GM18499 (cell line): ENCODE results near the gene STON2.
A peak's percentile ranks its signal among the peaks of the same experiment; 100 is the strongest.

ENCODE experiments used
- ATAC-seq: cut with Tn5 transposase; IDR thresholded peaks from one replicate; pipeline ENCODE4 v1.9.1; 2021; ENCODE audit warnings: moderate number of reproducible peaks; ENCODE audit not compliant: insufficient read depth, unreplicated experiment

The STON2 gene

GRCh38 chr14:81309511-81309910 is 90.6 kb downstream of the STON2 start:
- ATAC-seq, result no peak

- ATAC-seq, result no peak
These were observed 94.4 kb downstream of the STON2 start for GRCh38 chr14:81305743-81306142.

DNA sequence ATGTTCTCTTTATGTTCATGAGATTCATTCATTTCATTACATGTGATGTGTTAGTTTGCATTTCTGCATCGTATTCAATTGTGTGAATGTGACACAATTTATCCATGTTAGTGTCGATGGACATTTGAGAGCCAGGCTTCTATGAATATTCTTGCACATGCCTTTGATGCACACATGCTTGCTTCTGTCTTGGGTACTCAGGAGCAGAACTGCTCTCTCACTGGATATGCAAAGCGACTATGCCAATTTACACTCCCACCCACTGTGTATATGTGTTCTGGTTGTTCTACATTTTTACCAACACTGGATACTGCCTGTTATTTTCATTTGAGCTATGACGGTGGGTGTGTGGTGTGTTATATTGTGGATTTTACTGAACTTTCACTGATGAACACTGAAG is 95.1 kb downstream of the STON2 start:
- ATAC-seq, result no peak

- ATAC-seq, result peak; percentile 95
These were observed 96.7 kb downstream of the STON2 start for GRCh38 chr14:81303258-81303935.

- ATAC-seq, result no peak
These were observed 97.5 kb downstream of the STON2 start for GRCh38 chr14:81302638-81303037.

- ATAC-seq, result no peak
These were observed 98.3 kb downstream of the STON2 start for GRCh38 chr14:81301813-81302212.

- no peak for ATAC-seq
These were observed 98.8 kb downstream of the STON2 start for GRCh38 chr14:81301371-81301770.

DNA sequence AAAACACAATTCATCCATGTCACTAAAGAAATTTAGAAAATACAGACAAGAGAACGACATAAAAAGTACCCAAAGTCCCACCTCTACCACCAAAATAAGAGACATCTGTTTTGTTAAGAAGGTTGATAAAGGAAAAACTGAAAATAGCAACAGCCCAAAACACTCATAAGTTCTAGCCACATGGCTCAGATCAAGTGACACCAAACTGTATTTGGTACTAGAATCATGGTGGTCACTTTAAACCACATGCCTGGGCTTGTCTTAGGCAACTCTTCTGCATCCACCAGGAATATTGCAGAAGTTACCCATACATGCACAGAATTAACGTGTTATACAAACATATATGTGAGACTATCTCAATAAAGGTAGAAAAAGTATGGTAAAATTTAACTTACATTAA is 101.2 kb downstream of the STON2 start:
- no peak for ATAC-seq

- ATAC-seq, result no peak
These were observed 102.0 kb downstream of the STON2 start for GRCh38 chr14:81298122-81298521.

DNA sequence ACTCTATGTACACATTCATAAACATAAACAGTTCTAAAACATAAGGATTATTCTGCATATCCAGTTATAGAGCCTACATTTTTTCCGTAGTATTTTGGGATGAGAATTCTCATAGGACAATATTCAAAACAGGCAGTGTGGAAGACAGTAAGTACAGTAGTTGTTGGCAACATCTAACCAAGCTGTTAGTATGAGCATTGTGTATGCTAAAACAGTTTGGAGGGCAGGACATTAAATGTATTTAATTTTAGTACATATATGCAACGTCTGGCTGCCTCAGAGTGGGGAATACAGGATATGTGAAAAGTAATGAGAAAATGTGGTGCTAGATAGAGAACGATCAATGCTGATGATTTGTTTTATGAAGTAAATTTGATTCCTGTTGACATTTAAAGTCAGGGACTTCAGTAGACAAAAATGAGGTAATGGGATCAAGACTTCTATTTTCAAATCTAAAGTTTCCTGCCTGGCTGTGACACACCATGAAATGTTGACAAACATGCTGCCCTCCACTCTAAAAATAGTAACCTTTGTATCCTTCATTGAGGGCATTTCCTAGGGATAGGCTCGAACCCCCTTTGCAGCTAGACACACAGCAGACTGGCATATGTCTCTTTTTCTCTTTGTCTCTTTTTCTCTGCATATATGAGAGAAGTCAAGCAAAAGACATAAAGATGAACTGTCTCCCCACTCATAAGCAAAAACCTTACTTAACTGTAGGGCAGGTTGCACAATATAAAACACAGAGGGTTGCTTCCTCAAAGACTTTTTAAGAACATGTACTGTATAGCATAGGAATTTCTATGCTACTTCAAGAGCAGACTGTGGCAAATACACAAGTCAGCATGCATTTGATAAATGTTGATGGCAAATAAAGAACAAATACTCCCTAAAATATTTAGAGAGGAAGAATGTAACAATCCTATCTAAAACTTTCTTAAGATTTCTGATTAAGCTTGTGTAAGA is 103.9 kb downstream of the STON2 start:
- no peak for ATAC-seq

- no peak for ATAC-seq
These were observed 110.6 kb downstream of the STON2 start for GRCh38 chr14:81289516-81289915.

DNA sequence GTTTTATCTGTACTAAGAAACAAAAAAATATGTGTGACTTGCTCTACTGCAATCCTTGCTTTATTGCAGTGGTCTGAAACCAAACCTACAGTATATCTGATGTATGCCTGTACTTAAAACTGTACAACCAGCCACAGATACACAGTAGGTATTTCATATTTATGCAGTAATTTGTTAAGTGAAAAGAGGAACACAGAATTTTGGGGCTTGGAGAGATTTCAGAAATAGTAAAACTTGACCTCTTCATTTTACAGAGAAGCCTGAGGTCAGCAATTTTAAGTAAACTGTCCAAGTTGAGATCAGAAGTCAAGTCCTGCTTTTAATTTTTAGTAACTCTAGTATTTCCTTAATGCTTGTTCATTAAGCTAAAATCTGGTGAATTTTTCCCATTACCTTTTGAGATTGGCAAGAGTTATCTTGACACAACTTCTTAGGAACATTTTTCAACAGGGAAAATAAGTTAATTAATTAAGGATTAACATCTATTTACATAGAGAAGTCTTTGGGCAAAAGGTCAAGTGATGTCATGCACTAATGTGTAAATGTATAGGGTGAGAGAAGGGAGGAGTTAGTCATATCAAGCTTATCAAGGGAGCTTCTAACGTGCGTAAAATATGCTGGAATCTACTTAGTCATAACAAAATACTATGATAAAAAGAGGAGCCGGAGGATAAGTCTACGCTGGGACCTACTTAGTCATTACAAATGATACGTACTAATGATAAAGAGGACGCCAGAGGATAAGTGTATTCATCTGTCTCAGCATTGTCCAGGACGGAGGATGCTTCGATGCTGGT is 113.4 kb downstream of the STON2 start:
- no peak for ATAC-seq

DNA sequence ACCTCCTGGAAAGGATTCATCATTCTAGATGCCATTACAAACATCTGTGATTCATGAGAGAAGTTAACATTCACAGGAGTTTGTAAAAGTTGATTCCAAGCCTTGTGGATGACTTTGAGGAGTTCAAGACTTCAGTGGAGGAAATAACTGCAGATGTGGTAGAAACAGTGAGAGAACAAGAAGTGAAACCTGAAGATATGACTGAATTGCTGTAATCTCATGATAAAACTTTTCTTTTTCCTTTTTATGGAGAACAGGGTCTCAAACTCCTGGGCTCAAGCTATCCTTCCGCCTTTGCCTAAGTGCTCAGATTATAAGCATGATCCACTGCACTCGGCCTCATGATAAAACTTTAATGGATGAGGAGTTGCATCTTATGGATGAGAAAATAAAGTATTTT is 114.9 kb downstream of the STON2 start:
- no peak for ATAC-seq

DNA sequence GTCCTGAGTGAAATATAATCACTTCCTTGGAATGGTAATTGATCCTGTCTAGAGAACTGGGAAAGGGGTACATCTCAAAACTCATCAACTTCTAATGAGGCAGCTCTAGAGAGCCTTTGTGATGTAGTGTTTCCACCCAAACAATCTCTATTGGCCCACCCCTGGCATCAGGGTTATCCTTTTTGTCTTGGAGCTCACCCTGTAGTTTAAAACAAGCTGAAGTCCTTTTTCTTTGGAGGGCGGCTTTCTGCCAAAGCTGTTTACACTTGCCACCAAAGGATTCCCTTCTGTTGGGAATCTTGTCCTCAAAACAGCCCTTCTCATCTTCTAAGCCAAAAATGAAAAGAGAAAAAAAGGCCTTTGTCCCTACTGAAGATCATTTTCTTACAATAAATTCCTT is 118.8 kb downstream of the STON2 start:
- no peak for ATAC-seq

DNA sequence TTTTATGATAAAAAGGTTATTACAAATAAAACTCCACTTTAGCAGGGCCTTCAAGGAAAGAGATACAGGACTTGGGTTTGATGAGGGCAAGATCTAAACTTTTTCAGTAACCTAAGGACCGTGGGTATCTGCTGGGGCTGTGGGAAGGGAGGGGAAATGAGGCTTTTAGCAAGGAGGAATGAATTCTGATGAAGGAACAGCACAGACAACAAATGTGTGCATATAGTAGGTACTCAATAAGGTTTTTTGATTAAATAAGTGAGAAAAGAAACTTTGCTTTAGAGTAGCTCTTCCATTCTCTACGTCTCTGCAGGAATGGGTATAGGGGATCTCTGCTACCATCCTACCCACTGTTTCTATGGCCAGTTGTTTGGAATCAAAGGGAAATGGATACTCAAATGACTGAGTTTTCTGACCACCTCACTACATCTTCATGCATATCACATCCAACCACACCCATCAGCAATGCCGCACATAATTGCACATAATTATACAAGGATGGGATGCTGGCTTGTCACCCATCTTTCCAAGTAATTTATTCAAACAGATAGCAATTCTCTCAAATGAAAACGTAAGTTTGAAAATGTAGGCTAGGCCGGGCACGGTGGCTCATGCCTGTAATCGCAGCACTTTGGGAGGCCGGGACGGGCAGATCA is 119.9 kb downstream of the STON2 start:
- ATAC-seq, result no peak

- no peak for ATAC-seq
These were observed 123.0 kb downstream of the STON2 start for GRCh38 chr14:81277096-81277495.

GRCh38 chr14:81276073-81277069 is 123.8 kb downstream of the STON2 start:
- ATAC-seq, result peak; percentile 64

- no peak for ATAC-seq
These were observed 124.6 kb downstream of the STON2 start for GRCh38 chr14:81275305-81276072.
